ENCODE data around the gene SORCS2.

Gene SORCS2

GRCh38 chr4:7356667-7357310 lies 164.5 kb downstream of the SORCS2 start:
- TF ChIP-seq CTCF (IDR thresholded peaks at IDR 0.05; ENCODE audit: control extremely low read depth, extremely low read depth, low read depth, missing control alignments), result no peak
- ChIA-PET CTCF (interaction anchor here (1.4 kb wide), 1 partner anchor 22 kb away, joined by 3 read pairs; no protein-coding TSS in a partner anchor), POLR2A (no interaction called here)
- no peak for DNase-seq (ENCODE audit: extremely low spot score)

- CTCF ChIA-PET, result interaction anchor here (1.4 kb wide), 1 partner anchor 23 kb away, joined by 3 read pairs; no protein-coding TSS in a partner anchor
- TF ChIP-seq CTCF (IDR thresholded peaks at IDR 0.05; ENCODE audit: control extremely low read depth, extremely low read depth, low read depth, missing control alignments), result no peak
- POLR2A ChIA-PET, result no interaction called here
- DNase-seq (ENCODE audit: extremely low spot score), result no peak
Measured at GRCh38 chr4:7357323-7357722, 165.0 kb downstream of the SORCS2 start.

- TF ChIP-seq CTCF (IDR thresholded peaks at IDR 0.05; ENCODE audit: control extremely low read depth, extremely low read depth, low read depth, missing control alignments), result no peak
- ChIA-PET CTCF (interaction anchor here (0.9 to 1.4 kb wide), 2 partner anchors 24 to 26 kb away, joined by 3 read pairs; no protein-coding TSS in a partner anchor), POLR2A (no interaction called here)
- no peak for DNase-seq (ENCODE audit: extremely low spot score)
Measured at GRCh38 chr4:7358100-7358735, 165.9 kb downstream of the SORCS2 start.

- ChIA-PET CTCF (no interaction called here), POLR2A (no interaction called here)
- no peak for TF ChIP-seq CTCF (IDR thresholded peaks at IDR 0.05; ENCODE audit: control extremely low read depth, extremely low read depth, low read depth, missing control alignments)
- DNase-seq (ENCODE audit: extremely low spot score), result no peak
Measured at GRCh38 chr4:7359400-7360062, 167.2 kb downstream of the SORCS2 start.

GRCh38 chr4:7360806-7361205 lies 168.5 kb downstream of the SORCS2 start:
- ChIA-PET CTCF (no interaction called here), POLR2A (no interaction called here)
- DNase-seq (ENCODE audit: extremely low spot score), result no peak
- no peak for TF ChIP-seq CTCF (IDR thresholded peaks at IDR 0.05; ENCODE audit: control extremely low read depth, extremely low read depth, low read depth, missing control alignments)

- POLR2A ChIA-PET, result no interaction called here
- DNase-seq (ENCODE audit: extremely low spot score), result no peak
- CTCF ChIA-PET, result no interaction called here
- TF ChIP-seq CTCF (IDR thresholded peaks at IDR 0.05; ENCODE audit: control extremely low read depth, extremely low read depth, low read depth, missing control alignments), result no peak
Measured at GRCh38 chr4:7361280-7361895, 169.1 kb downstream of the SORCS2 start.

Measured in GM10248 (cell line).